ENCODE data around the gene KIRREL3.

DNA sequence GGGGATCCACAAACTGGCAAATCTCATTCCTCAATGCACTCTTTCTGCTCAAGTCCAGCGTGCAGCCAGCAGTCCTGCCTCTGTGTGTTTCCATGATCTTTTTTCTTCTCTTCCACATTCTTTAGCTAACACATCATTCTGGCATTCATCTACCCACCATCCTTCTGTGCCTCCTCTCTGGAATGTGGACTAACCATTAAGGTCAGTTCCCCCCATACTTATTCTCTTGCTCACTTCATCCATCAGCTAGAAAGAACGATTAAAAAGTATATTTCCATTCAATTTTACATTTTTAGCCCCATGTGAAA is 7.8 kb downstream of the KIRREL3 start:
- TF ChIP-seq EP300 (IDR thresholded peaks at IDR 0.05; ENCODE audit: low read depth) (no peak), POLR2AphosphoS5 (IDR thresholded peaks at IDR 0.05) (no peak), POLR2A (IDR thresholded peaks at IDR 0.05) (no peak)
- TF ChIP-seq, protein P1, sequence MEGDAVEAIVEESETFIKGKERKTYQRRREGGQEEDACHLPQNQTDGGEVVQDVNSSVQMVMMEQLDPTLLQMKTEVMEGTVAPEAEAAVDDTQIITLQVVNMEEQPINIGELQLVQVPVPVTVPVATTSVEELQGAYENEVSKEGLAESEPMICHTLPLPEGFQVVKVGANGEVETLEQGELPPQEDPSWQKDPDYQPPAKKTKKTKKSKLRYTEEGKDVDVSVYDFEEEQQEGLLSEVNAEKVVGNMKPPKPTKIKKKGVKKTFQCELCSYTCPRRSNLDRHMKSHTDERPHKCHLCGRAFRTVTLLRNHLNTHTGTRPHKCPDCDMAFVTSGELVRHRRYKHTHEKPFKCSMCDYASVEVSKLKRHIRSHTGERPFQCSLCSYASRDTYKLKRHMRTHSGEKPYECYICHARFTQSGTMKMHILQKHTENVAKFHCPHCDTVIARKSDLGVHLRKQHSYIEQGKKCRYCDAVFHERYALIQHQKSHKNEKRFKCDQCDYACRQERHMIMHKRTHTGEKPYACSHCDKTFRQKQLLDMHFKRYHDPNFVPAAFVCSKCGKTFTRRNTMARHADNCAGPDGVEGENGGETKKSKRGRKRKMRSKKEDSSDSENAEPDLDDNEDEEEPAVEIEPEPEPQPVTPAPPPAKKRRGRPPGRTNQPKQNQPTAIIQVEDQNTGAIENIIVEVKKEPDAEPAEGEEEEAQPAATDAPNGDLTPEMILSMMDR (IDR thresholded peaks at IDR 0.05) = no peak
